ENCODE measurements around the gene MINK1.

- no peak for TF ChIP-seq CTCF (conservative IDR thresholded peaks at IDR 0.05)
- no peak for TF ChIP-seq EZH2 (IDR thresholded peaks at IDR 0.05; ENCODE audit: low read depth)
Measured at GRCh38 chr17:4795168-4795567, 38.0 kb upstream of the MINK1 start.

Measured in PC-9 (cell line).